ENCODE data around the gene RNF212. TPM values are rescaled to one million over a fixed set of nuclear protein-coding genes. Genes with fewer than 3 reads are reported as not detected.

RNF212 gene
- total and polyA plus RNA-seq, 3 experiments from 2014 or later, result 1.2 to 2.0 (median 1.2) TPM

DNA sequence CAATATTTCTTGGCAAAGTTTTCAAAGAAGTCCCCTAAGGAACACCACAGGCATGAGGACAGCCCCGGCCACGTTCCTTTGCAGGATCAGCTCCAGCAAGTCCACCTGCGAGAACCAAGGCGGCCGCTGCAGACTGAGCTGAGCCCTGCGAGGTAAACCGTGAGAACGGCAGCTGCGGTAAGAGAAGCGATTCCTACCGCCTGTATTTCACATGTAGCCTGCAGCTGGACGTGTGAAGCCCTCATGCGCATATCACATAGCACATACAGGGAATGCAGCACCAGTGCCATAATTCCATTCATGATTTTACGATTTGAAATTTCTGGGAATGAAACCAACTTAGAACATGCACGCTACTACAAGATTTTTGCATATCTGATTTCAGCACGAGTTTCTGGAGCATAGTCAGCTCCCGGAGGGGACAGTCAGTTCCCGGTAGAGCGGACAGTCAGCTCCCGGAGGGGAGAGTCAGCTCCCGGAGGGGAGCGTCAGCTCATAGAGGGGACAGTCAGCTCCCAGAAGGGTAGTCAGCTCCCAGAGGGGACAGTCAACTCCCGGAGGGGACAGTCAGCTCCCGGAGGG, 60.2 kb downstream of the RNF212 start:
- Histone ChIP-seq H3K27ac (ENCODE audit: low read depth, low read length) (no peak overlapping the region), H3K27me3 (ENCODE audit: insufficient read depth, low read length, poor library complexity, severe bottlenecking) (no peaks in the 10 kb centered on the region), H3K36me3 (ENCODE audit: insufficient read depth, low read length) (no peaks in the 10 kb centered on the region), H3K4me3 (ENCODE audit: low read length) (no peak overlapping the region), H3K9me3 (ENCODE audit: low read length) (no peaks in the 10 kb centered on the region), H3K4me1 (ENCODE audit: insufficient read depth, low read length) (peaks cover 14% of the 10 kb centered on the region)
- peak in 1 of 5 donors; percentile 40 for DNase-seq
- peak overlapping the region in 1 of 7 donors; percentile 50 for H3K4me3 Mint-ChIP-seq
- H3K27me3 Mint-ChIP-seq, result peaks cover 15 to 17% of the 10 kb centered on the region in 2 donors
- H3K27ac Mint-ChIP-seq, result peak overlapping the region in 5 of 8 donors; percentile 17 to 78 (median 42)
- no peaks in the 10 kb centered on the region for H3K9me3 Mint-ChIP-seq
- peaks cover 0 to 3% (median 0%) of the 10 kb centered on the region in 3 donors for H3K36me3 Mint-ChIP-seq
- peaks cover 12 to 16% (median 14%) of the 10 kb centered on the region in 3 donors for H3K4me1 Mint-ChIP-seq
- ChIA-PET POLR2A (no interaction called here), CTCF (no interaction called here)

DNA sequence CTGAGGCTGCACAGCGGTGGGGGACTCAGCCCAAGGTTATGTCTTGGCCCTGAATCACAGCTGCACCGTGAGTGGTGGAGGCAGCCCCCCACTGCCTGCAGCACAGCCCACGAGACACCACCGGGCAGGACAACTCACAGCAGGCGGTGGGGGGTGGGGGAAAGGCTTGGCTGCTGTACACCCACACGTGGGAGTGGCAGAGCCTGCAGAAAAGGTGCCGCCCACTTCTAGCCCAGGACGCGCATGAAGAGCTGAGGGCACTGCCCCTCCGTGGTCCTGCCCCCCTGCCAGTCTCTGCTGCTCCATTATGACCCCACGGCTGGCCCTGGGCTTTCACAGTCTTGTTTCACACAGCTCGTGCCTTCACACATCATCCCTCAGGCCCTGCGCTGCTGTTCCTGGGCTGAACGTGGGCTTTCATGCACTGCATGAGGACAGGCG, 61.1 kb downstream of the RNF212 start:
- ChIA-PET CTCF (no interaction called here), POLR2A (no interaction called here)
- H3K4me1 ChIP-seq (ENCODE audit: insufficient read depth, low read length), result peaks cover 14% of the 10 kb centered on the region
- no peaks in the 10 kb centered on the region for H3K9me3 Mint-ChIP-seq
- no peak overlapping the region for H3K27ac ChIP-seq (ENCODE audit: low read depth, low read length)
- no peaks in the 10 kb centered on the region for H3K27me3 ChIP-seq (ENCODE audit: insufficient read depth, low read length, poor library complexity, severe bottlenecking)
- no peaks in the 10 kb centered on the region for H3K36me3 ChIP-seq (ENCODE audit: insufficient read depth, low read length)
- H3K27ac Mint-ChIP-seq, result peak overlapping the region in 3 of 8 donors; percentile 35 to 78 (median 73)
- no peak overlapping the region for H3K4me3 Mint-ChIP-seq
- DNase-seq, result peak in 1 of 5 donors; percentile 35
- H3K9me3 ChIP-seq (ENCODE audit: low read length), result no peaks in the 10 kb centered on the region
- peaks cover 12 to 16% (median 14%) of the 10 kb centered on the region in 3 donors for H3K4me1 Mint-ChIP-seq
- no peak overlapping the region for H3K4me3 ChIP-seq (ENCODE audit: low read length)
- peaks cover 0 to 3% (median 0%) of the 10 kb centered on the region in 3 donors for H3K36me3 Mint-ChIP-seq
- H3K27me3 Mint-ChIP-seq, result peaks cover 23 to 24% of the 10 kb centered on the region in 2 donors

DNA sequence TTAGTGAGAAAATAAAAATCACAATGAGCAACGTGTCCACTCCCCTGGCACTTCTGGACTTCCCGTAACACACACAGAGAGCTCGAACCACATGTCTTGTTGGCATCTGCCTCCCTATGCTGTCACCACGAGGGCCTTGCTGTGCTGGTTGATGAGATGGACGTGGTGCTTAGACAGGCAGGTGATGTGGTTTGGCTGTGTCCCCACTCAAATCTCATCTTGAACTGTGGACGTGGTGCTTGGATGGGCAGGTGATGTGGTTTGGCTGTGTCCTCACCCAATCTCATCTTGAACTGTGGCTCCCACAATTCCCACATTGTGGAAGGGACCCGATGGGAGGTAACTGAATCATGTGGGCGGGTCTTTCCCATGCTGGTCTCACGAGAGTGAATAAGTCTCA, 61.9 kb downstream of the RNF212 start:
- Mint-ChIP-seq H3K9me3 (no peaks in the 10 kb centered on the region), H3K4me3 (no peak overlapping the region), H3K36me3 (peaks cover 0 to 3% (median 0%) of the 10 kb centered on the region in 3 donors), H3K27me3 (peaks cover 27 to 29% of the 10 kb centered on the region in 2 donors), H3K4me1 (peaks cover 11 to 14% (median 14%) of the 10 kb centered on the region in 3 donors), H3K27ac (peak overlapping the region in 2 of 8 donors; percentile 17 to 67)
- ChIA-PET CTCF (no interaction called here), POLR2A (no interaction called here)
- no peaks in the 10 kb centered on the region for H3K9me3 ChIP-seq (ENCODE audit: low read length)
- H3K4me3 ChIP-seq (ENCODE audit: low read length), result no peak overlapping the region
- H3K36me3 ChIP-seq (ENCODE audit: insufficient read depth, low read length), result no peaks in the 10 kb centered on the region
- DNase-seq, result no peak
- no peak overlapping the region for H3K27ac ChIP-seq (ENCODE audit: low read depth, low read length)
- H3K27me3 ChIP-seq (ENCODE audit: insufficient read depth, low read length, poor library complexity, severe bottlenecking), result peaks cover 4% of the 10 kb centered on the region
- peaks cover 11% of the 10 kb centered on the region for H3K4me1 ChIP-seq (ENCODE audit: insufficient read depth, low read length)

DNA sequence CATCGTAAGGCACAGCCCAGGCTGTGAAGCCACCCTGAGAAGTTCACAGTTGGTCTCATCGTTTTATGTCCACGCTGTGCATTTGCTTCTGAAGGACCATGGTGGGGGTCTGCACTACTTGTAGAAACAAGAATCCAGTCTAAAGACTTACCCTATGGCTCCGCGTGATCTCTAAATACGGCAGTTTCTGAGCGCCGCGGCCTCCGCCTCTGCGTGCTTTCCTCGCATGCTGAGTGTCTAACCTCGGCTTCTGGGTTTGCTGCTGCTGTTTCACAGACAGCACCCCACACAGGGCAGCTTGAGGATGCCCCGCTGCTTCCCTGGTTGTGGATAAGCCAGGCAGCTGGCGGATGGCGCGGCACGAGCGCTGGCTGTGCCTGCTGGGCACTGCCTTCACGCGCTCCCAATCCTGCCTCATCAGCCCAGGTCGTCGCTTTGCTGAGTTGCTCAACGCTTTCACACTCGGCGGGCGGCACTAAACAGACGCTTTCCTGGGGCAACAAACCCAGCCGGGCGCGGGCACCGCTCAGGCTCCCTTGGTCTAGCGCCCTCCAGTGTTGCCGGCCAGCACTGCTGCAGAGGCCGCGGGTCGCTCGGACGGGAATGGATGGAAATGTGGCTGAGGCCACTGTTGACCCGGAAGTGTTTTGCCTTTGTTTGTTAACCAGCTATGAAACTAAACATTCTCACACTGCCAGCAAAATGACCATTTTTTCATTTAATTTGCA, 62.7 kb downstream of the RNF212 start:
- DNase-seq, result peak in 1 of 5 donors; percentile 14
- Histone ChIP-seq H3K36me3 (ENCODE audit: insufficient read depth, low read length) (no peaks in the 10 kb centered on the region), H3K4me1 (ENCODE audit: insufficient read depth, low read length) (peaks cover 5% of the 10 kb centered on the region), H3K9me3 (ENCODE audit: low read length) (no peaks in the 10 kb centered on the region), H3K4me3 (ENCODE audit: low read length) (no peak overlapping the region), H3K27me3 (ENCODE audit: insufficient read depth, low read length, poor library complexity, severe bottlenecking) (peaks cover 4% of the 10 kb centered on the region), H3K27ac (ENCODE audit: low read depth, low read length) (no peak overlapping the region)
- peaks cover 3 to 6% (median 6%) of the 10 kb centered on the region in 3 donors for H3K4me1 Mint-ChIP-seq
- H3K27ac Mint-ChIP-seq, result peak overlapping the region in 1 of 8 donors; percentile 67
- H3K9me3 Mint-ChIP-seq, result no peaks in the 10 kb centered on the region
- ChIA-PET CTCF (no interaction called here), POLR2A (no interaction called here)
- H3K36me3 Mint-ChIP-seq, result no peaks in the 10 kb centered on the region
- H3K4me3 Mint-ChIP-seq, result no peak overlapping the region
- peaks cover 26 to 27% of the 10 kb centered on the region in 2 donors for H3K27me3 Mint-ChIP-seq

DNA sequence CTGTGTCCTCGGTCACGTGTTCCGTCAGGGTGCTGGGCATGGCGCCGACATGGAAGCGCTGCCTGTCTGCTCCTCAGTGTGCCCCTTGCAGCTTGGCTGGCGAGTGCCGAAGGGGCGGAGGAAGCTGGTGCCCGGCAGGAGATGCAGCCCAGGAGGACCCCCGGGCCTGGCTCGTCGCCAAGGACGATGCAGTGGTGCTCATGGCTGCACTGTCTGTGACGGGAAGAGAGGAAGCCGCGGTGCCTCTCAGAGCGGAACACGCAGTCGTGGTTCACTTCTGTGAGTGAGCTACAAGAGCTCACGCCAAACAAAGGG, 63.8 kb downstream of the RNF212 start:
- H3K9me3 ChIP-seq (ENCODE audit: low read length), result no peaks in the 10 kb centered on the region
- H3K4me1 ChIP-seq (ENCODE audit: insufficient read depth, low read length), result no peaks in the 10 kb centered on the region
- ChIA-PET CTCF (no interaction called here), POLR2A (no interaction called here)
- no peak overlapping the region for H3K4me3 ChIP-seq (ENCODE audit: low read length)
- H3K27me3 ChIP-seq (ENCODE audit: insufficient read depth, low read length, poor library complexity, severe bottlenecking), result peaks cover 9% of the 10 kb centered on the region
- Mint-ChIP-seq H3K4me3 (no peak overlapping the region), H3K4me1 (peaks cover 0 to 4% (median 3%) of the 10 kb centered on the region in 3 donors), H3K9me3 (no peaks in the 10 kb centered on the region), H3K27me3 (peaks cover 27 to 38% of the 10 kb centered on the region in 2 donors), H3K27ac (no peak overlapping the region), H3K36me3 (no peaks in the 10 kb centered on the region)
- DNase-seq, result no peak
- no peaks in the 10 kb centered on the region for H3K36me3 ChIP-seq (ENCODE audit: insufficient read depth, low read length)
- no peak overlapping the region for H3K27ac ChIP-seq (ENCODE audit: low read depth, low read length)

DNA sequence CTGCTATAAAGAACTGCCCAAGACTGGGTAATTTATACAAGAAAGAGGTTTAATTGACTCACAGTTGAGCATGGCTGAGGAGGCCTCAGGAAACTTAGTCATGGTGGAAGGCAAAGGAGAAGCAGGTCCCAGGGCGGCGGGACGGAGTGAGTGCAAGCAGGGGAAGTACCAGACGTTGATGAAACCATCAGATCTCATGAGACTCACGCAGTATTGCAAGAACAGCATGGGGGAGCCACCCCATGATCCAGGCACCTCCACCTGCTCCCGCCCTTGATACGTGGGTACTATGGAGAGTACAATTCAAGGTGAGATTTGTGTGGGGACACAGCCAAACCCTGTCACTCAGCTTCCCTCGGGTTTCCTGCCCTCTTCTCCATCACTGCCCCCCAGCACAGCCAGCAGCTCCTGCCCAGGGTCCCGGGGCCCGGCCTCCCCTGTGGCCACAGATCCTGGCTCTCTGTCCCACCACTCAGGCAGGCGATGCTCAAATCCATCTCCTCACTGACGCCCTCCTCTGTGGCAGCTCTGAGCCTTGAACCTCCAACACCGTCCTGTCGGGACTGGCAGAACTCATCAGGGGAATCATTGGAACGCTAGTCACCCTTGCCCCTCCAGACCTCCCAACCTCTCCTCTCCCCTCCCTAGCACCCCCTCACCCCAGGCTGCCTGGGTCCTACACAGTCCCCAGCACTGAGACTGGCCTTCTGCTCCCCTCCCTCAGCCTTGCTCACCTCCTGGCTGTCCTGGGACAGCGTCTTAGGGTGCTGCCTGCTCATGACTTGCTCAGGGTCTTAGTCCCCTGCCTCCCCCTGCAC, 64.4 kb downstream of the RNF212 start:
- Histone ChIP-seq H3K36me3 (ENCODE audit: insufficient read depth, low read length) (no peaks in the 10 kb centered on the region), H3K4me3 (ENCODE audit: low read length) (no peak overlapping the region), H3K27me3 (ENCODE audit: insufficient read depth, low read length, poor library complexity, severe bottlenecking) (peaks cover 9% of the 10 kb centered on the region), H3K27ac (ENCODE audit: low read depth, low read length) (no peak overlapping the region), H3K4me1 (ENCODE audit: insufficient read depth, low read length) (no peaks in the 10 kb centered on the region), H3K9me3 (ENCODE audit: low read length) (no peaks in the 10 kb centered on the region)
- H3K9me3 Mint-ChIP-seq, result no peaks in the 10 kb centered on the region
- H3K4me1 Mint-ChIP-seq, result peaks cover 0 to 4% (median 3%) of the 10 kb centered on the region in 3 donors
- H3K4me3 Mint-ChIP-seq, result no peak overlapping the region
- H3K27me3 Mint-ChIP-seq, result peaks cover 27 to 40% of the 10 kb centered on the region in 2 donors
- no peaks in the 10 kb centered on the region for H3K36me3 Mint-ChIP-seq
- DNase-seq, result peak in 1 of 5 donors; percentile 18
- CTCF ChIA-PET, result no interaction called here
- POLR2A ChIA-PET, result no interaction called here
- H3K27ac Mint-ChIP-seq, result peak overlapping the region in 2 of 8 donors; percentile 54 to 83

DNA sequence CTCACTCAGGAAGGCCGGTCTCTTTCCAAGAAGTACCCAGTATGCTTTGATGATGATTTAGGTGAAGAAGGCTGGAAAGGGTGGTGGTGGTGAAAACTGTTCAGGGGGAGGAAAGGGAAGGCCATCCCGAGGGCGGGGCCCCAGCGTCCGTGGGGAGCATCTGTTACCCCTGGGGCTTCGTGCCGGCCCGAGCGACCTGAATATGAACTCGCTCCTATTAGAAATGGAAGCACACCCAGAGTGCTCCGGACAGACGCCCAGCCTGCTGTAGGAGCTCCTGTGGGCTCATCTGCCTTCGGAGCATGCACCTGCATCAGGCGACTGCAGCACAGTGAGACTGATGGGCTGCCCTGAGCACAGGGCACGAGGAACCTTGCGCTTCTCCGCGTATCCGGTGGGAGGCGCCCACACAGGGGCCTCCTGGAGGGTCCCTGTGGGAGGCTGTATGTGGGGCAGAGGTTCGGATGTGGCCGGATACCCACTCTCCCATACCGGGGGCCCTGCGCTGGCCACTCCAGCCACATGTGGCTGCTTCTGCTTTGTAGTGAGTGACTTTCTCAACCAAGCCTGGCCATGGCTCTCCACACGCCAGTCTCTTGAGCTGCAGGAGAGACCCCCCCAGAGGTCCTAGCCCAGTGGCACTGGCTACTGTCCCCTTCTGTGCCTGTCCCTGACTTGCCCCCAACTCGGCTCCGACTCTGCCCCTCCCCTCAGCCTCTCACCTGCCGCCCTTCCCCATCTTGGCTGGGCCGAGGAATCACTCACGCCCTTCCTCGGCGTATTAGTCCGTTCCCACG, 65.2 kb downstream of the RNF212 start:
- POLR2A ChIA-PET, result no interaction called here
- no peak overlapping the region for H3K4me3 Mint-ChIP-seq
- Histone ChIP-seq H3K4me3 (ENCODE audit: low read length) (no peak overlapping the region), H3K9me3 (ENCODE audit: low read length) (no peaks in the 10 kb centered on the region), H3K27ac (ENCODE audit: low read depth, low read length) (no peak overlapping the region), H3K27me3 (ENCODE audit: insufficient read depth, low read length, poor library complexity, severe bottlenecking) (peaks cover 9% of the 10 kb centered on the region), H3K4me1 (ENCODE audit: insufficient read depth, low read length) (no peaks in the 10 kb centered on the region), H3K36me3 (ENCODE audit: insufficient read depth, low read length) (no peaks in the 10 kb centered on the region)
- H3K9me3 Mint-ChIP-seq, result no peaks in the 10 kb centered on the region
- peak in 1 of 5 donors; percentile 43 for DNase-seq
- H3K27ac Mint-ChIP-seq, result peak overlapping the region in 1 of 8 donors; percentile 83
- CTCF ChIA-PET, result no interaction called here
- H3K4me1 Mint-ChIP-seq, result peaks cover 0 to 5% (median 3%) of the 10 kb centered on the region in 3 donors
- H3K36me3 Mint-ChIP-seq, result no peaks in the 10 kb centered on the region
- peaks cover 29 to 42% of the 10 kb centered on the region in 2 donors for H3K27me3 Mint-ChIP-seq

Data from CD8-positive, alpha-beta memory T cell (primary cell).